KOPT-K1 (cell line): ENCODE results near the gene DSP.

Experiments
- H3K27ac ChIP-seq: fragments of 200-600 bp; sonication (generic); 2 replicates; pipeline ENCODE4 v1.5.1; 2016; ENCODE audit warnings: antibody characterized with exemption, mild to moderate bottlenecking, low read depth, low read length; ENCODE audit not compliant: poor library complexity, severe bottlenecking
- H3K36me3 ChIP-seq: fragments of 200-600 bp; sonication (generic); 2 replicates; pipeline ENCODE4 v1.5.1; 2017; ENCODE audit warnings: antibody characterized with exemption, mild to moderate bottlenecking, low read length, moderate library complexity; ENCODE audit not compliant: insufficient read depth
- H3K9me3 ChIP-seq: fragments of 200-600 bp; sonication (generic); 2 replicates; pipeline ENCODE4 v1.5.1; 2017; ENCODE audit warnings: antibody characterized with exemption, low read length, mild to moderate bottlenecking; ENCODE audit not compliant: insufficient read depth, poor library complexity, severe bottlenecking

The DSP gene

DNA sequence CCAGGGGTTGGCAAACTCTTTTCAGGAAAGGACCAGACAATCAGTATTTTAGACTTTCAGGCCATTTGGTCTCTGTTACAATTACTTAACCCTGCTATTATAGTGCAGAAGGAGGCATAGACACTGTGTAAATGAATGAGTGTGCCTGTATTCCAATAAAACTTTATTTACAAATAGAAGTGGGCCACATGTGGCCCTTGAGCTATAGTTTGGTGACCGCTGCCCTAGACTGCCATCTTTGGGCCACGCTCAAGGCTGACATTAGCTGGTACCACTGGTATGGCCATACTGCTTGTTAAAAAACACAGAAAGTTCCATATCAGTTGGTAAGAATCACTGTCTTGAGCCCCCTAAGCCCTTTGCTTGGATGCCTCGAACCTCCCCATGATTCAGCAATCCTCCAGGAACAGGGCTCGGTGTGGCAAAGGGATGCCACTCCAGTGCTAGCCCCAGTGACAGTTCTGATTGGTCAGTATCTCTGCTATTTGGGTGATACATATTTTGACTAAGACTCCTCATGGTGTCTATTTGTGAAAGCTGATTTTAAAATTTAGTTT, 25.2 kb downstream of the DSP start:
- Histone ChIP-seq H3K9me3 (no peaks in the 10 kb centered on the region), H3K27ac (no peak overlapping the region), H3K36me3 (no peaks in the 10 kb centered on the region)

DNA sequence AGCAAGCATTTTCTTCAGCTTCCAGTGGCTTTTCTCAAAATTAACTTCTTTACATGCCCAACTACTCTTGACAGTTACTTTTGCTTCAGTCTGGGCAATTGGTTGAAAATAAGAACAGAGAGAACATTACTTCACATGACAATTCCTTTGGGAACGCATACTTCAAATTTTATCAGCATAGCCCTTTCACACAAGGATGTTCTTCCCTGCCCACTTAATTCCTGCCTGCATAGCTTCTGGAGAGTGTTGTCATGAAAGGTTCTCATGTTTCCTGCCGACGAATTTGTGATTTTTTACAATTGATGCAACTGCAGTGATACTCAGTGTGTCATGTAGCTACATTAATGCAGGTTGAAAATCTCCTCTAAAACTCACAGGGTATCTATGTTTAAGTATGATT, 26.6 kb downstream of the DSP start:
- Histone ChIP-seq H3K36me3 (no peaks in the 10 kb centered on the region), H3K27ac (no peak overlapping the region), H3K9me3 (no peaks in the 10 kb centered on the region)

DNA sequence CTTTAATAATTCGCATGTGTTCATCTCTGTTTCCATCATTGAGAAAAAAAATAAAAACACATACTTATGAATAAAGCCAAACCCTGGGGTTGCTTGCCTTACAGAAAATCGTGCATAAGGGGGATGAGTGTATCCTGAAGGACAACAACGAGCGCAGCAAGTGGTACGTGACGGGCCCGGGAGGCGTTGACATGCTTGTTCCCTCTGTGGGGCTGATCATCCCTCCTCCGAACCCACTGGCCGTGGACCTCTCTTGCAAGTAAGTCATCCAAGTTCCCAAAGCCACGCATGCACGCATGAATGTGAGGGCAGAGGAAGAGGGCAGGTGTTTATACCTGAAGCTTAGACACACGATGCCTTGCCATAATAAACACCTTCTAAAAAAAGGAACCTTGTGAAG, 27.6 kb downstream of the DSP start:
- H3K36me3 ChIP-seq = no peaks in the 10 kb centered on the region
- H3K27ac ChIP-seq = no peak overlapping the region
- H3K9me3 ChIP-seq = no peaks in the 10 kb centered on the region

DNA sequence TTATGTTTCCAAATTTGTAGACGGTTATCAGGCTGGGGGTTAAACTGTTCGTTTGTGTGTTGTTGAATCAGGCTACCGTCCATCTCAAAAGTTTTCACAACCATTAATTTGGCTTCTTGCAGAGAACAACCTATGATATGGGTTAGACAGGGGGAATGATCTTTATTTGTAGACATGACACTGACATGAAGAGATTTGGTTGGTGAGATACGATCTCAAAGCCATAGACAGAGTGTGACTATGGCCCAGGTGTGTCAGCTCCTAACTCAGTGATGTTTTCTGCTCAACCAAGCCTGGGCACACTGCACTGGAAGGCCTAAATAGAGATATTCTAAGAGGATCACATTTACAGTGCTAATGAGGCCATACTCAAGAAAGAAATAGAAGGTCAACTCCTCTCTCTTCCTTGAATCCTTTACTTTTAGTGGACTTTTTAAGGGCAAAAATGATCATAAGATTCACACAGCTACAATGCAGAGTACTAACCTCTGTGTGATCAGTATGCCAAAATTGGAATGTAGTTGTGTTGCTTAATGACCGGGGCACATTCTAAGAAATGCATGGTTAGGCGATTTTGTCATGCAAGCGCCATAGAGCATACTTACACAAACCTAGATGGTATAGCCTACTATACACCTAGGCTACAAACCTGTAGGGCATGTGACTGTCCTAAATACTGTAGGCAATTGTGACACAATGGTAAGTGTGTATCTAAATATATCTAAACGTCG, 30.9 kb downstream of the DSP start:
- no peaks in the 10 kb centered on the region for H3K9me3 ChIP-seq
- no peaks in the 10 kb centered on the region for H3K36me3 ChIP-seq
- H3K27ac ChIP-seq = no peak overlapping the region

DNA sequence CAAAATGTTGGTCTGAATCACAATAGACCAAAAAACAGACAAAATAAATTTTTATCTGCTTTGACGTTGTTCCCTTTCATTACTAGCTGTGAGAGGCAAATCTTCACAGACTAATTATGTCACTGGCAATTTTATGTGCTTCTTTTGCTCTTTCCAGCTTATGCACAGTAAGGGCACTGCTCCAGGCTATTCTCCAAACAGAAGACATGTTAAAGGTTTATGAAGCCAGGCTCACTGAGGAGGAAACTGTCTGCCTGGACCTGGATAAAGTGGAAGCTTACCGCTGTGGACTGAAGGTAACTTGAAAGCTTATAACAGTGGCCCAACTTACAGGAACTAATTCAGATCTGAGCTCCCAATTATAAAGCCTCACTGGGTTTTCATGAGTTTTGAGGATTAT, 33.0 kb downstream of the DSP start:
- Histone ChIP-seq H3K36me3 (no peaks in the 10 kb centered on the region), H3K27ac (no peak overlapping the region), H3K9me3 (no peaks in the 10 kb centered on the region)

DNA sequence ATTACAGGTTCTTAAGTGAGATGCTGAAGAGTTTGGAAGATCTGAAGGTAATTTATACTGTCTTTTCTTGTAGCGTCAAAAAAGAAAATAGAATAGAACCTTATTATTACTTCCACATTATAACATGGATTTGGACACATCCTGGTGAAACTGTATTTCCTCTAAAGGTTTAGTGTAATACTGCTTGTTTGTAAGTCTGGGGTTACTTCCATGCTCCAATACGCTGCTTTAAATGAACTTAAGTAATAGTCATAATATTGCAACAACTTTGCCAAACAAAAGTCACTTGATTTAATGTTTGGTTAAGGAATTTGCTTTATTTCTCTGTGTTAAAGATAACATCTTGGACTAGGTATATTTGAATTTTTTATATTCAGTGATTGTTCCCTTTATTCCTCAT, 37.0 kb downstream of the DSP start:
- Histone ChIP-seq H3K9me3 (no peaks in the 10 kb centered on the region), H3K36me3 (no peaks in the 10 kb centered on the region), H3K27ac (no peak overlapping the region)

DNA sequence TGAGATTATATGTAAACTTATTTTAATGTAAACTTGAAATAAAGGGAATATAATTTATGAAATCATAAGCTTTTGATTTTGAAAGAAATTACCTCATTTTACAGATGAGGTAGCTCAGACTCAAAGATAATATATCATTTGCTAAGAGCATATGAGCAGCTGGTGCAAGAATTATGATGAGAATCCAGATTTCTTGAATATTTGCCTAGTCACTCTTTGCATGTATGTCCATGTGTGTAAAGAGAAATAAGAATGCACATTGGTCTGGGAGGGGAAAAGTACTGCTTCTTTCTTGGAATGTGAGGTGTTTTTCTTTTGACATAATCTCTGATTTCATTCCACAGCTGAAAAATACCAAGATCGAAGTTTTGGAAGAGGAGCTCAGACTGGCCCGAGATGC, 37.5 kb downstream of the DSP start:
- Histone ChIP-seq H3K36me3 (no peaks in the 10 kb centered on the region), H3K27ac (no peak overlapping the region), H3K9me3 (no peaks in the 10 kb centered on the region)

DNA sequence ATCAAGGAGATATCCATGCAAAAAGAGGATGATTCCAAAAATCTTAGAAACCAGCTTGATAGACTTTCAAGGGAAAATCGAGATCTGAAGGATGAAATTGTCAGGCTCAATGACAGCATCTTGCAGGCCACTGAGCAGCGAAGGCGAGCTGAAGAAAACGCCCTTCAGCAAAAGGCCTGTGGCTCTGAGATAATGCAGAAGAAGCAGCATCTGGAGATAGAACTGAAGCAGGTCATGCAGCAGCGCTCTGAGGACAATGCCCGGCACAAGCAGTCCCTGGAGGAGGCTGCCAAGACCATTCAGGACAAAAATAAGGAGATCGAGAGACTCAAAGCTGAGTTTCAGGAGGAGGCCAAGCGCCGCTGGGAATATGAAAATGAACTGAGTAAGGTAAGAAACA, 38.4 kb downstream of the DSP start:
- no peaks in the 10 kb centered on the region for H3K9me3 ChIP-seq
- no peak overlapping the region for H3K27ac ChIP-seq
- no peaks in the 10 kb centered on the region for H3K36me3 ChIP-seq

DNA sequence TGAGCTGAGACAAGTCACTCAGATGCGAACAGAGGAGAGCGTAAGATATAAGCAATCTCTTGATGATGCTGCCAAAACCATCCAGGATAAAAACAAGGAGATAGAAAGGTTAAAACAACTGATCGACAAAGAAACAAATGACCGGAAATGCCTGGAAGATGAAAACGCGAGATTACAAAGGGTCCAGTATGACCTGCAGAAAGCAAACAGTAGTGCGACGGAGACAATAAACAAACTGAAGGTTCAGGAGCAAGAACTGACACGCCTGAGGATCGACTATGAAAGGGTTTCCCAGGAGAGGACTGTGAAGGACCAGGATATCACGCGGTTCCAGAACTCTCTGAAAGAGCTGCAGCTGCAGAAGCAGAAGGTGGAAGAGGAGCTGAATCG, 39.1 kb downstream of the DSP start:
- no peak overlapping the region for H3K27ac ChIP-seq
- H3K9me3 ChIP-seq = no peaks in the 10 kb centered on the region
- H3K36me3 ChIP-seq = no peaks in the 10 kb centered on the region

DNA sequence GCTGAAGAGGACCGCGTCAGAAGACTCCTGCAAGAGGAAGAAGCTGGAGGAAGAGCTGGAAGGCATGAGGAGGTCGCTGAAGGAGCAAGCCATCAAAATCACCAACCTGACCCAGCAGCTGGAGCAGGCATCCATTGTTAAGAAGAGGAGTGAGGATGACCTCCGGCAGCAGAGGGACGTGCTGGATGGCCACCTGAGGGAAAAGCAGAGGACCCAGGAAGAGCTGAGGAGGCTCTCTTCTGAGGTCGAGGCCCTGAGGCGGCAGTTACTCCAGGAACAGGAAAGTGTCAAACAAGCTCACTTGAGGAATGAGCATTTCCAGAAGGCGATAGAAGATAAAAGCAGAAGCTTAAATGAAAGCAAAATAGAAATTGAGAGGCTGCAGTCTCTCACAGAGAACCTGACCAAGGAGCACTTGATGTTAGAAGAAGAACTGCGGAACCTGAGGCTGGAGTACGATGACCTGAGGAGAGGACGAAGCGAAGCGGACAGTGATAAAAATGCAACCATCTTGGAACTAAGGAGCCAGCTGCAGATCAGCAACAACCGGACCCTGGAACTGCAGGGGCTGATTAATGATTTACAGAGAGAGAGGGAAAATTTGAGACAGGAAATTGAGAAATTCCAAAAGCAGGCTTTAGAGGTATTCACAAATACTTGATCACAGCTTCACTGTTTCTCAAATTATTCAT, 39.6 kb downstream of the DSP start:
- Histone ChIP-seq H3K27ac (no peak overlapping the region), H3K9me3 (no peaks in the 10 kb centered on the region), H3K36me3 (no peaks in the 10 kb centered on the region)

DNA sequence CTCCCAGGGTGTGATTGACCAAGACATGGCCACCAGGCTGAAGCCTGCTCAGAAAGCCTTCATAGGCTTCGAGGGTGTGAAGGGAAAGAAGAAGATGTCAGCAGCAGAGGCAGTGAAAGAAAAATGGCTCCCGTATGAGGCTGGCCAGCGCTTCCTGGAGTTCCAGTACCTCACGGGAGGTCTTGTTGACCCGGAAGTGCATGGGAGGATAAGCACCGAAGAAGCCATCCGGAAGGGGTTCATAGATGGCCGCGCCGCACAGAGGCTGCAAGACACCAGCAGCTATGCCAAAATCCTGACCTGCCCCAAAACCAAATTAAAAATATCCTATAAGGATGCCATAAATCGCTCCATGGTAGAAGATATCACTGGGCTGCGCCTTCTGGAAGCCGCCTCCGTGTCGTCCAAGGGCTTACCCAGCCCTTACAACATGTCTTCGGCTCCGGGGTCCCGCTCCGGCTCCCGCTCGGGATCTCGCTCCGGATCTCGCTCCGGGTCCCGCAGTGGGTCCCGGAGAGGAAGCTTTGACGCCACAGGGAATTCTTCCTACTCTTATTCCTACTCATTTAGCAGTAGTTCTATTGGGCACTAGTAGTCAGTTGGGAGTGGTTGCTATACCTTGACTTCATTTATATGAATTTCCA, 43.9 kb downstream of the DSP start:
- H3K36me3 ChIP-seq = no peaks in the 10 kb centered on the region
- no peaks in the 10 kb centered on the region for H3K9me3 ChIP-seq
- no peak overlapping the region for H3K27ac ChIP-seq

DNA sequence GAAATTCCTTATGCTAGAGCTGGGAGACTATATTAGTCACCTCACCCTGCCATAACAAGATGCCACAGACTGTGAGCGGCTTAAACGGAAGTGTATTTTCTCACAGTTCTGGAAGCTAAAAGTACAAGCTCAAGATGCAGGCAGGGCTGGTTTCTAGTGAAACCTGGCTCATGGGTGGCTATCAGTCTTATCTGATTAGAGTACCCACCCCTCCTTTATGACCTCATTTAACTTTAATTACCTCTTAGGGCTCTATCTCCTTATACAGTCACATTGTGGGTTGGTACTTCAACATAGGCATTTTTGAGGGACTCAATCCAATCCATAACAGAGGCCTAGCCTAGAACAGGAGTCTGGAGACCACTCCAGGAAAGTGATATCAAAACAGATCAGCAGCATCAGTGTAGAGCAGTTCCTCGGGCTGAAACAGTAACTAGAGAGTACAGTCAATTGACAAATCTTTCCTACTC, 46.2 kb downstream of the DSP start:
- no peak overlapping the region for H3K27ac ChIP-seq
- H3K9me3 ChIP-seq = no peaks in the 10 kb centered on the region
- peaks cover 1% of the 10 kb centered on the region; the same call in 1 of the 2 replicates for H3K36me3 ChIP-seq

DNA sequence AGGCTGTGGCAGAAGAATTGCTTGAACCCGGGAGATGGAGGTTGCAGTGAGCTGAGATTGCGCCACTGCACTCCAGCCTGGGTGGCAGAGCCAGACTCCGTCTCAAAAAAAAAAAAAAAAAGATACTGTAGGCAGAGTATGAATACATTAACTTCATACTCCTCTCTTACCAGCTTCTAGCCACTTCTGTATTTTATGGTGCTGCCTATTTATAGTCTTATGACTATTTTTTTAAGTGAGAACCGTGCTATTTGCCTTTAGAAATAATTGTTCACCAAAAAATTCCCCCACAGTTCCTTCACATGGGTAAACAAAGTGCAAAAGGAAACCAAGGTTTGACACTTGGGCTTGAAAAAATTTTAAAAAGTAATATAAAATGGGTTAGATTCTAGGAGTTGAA, 47.0 kb downstream of the DSP start:
- H3K9me3 ChIP-seq = no peaks in the 10 kb centered on the region
- H3K27ac ChIP-seq = no peak overlapping the region
- peaks cover 10% of the 10 kb centered on the region for H3K36me3 ChIP-seq

DNA sequence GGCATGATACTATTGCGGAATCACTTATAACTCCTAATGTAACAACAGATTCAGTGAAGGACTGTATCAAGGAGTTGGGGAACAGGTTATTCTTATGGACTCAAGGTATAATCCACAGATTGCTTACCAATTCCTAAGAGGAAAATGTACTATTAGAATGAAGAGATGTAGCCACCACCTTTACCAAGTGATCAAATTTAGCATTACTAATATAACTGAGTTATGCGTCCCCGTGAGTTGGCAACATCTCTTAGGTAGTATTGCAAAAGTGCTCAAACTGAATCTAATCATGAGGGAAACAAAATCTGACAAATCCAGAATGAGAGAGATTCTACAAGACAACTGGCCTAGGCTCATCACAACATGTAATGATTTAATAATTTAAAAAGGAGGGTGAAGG, 47.8 kb downstream of the DSP start:
- Histone ChIP-seq H3K9me3 (no peaks in the 10 kb centered on the region), H3K36me3 (peaks cover 15% of the 10 kb centered on the region), H3K27ac (no peak overlapping the region)
